ENCODE results near the gene PERM1. TPM values are rescaled to one million over a fixed set of nuclear protein-coding genes. Genes with fewer than 3 reads are reported as not detected.

Gene PERM1
- total and polyA plus RNA-seq, 2 donors (not counting 1 experiment from before 2014, with no cell fraction given) = 0.03 to 0.17 TPM

- Histone ChIP-seq H4K20me1 (ENCODE audit: control insufficient read depth, extremely low read depth, insufficient read depth, low read length) (no peaks in the 10 kb centered on the region), H3K4me1 (ENCODE audit: control insufficient read depth, extremely low read depth, insufficient read depth, low read length) (peaks cover 3% of the 10 kb centered on the region), H3K4me2 (ENCODE audit: extremely low read depth, insufficient read depth, low read length) (no peak overlapping the region), H3K36me3 (ENCODE audit: control insufficient read depth, insufficient read depth, low read length) (no peaks in the 10 kb centered on the region), H3K79me2 (ENCODE audit: control insufficient read depth, insufficient read depth, low read length) (no peaks in the 10 kb centered on the region), H2AFZ (ENCODE audit: low read length) (no peak overlapping the region), H3K4me3 (replicated peaks in 1 of 4; ENCODE audit: control extremely low read depth in 1 of 4, insufficient read depth in 1 of 4, low read depth in 3 of 4, low read length in 4 of 4) (no peak overlapping the region), H3K9me3 (ENCODE audit: control insufficient read depth, insufficient read depth, low read depth, low read length) (no peaks in the 10 kb centered on the region), H3K27ac (ENCODE audit: insufficient read depth, low read length) (no peak overlapping the region), H3K9ac (ENCODE audit: insufficient read depth, low read length) (no peak overlapping the region), H3K27me3 (ENCODE audit: control insufficient read depth, insufficient read depth, low read length) (peaks cover 8% of the 10 kb centered on the region)
- DNase-seq (ENCODE audit: low read depth in 2 of 2) = no peak
- TF ChIP-seq CTCF (conservative IDR thresholded peaks at IDR 0.05 in 1 of 2, IDR thresholded peaks at IDR 0.05 in 1 of 2; ENCODE audit: low read depth in 1 of 2, low read length in 2 of 2) = no peak
- no peak for TF ChIP-seq EZH2 (IDR thresholded peaks at IDR 0.05; ENCODE audit: low read length, missing control alignments)
These were observed 46.7 kb downstream of the PERM1 start for GRCh38 chr1:934991-935750.

- no peaks in the 10 kb centered on the region for H3K79me2 ChIP-seq (ENCODE audit: control insufficient read depth, insufficient read depth, low read length)
- no peak overlapping the region for H3K4me3 ChIP-seq (replicated peaks in 1 of 4; ENCODE audit: control extremely low read depth in 1 of 4, insufficient read depth in 1 of 4, low read depth in 3 of 4, low read length in 4 of 4)
- DNase-seq (ENCODE audit: low read depth in 2 of 2) = no peak
- no peak for TF ChIP-seq EZH2 (IDR thresholded peaks at IDR 0.05; ENCODE audit: low read length, missing control alignments)
- TF ChIP-seq CTCF (conservative IDR thresholded peaks at IDR 0.05 in 1 of 2, IDR thresholded peaks at IDR 0.05 in 1 of 2; ENCODE audit: low read depth in 1 of 2, low read length in 2 of 2) = no peak
- H3K9me3 ChIP-seq (ENCODE audit: control insufficient read depth, insufficient read depth, low read depth, low read length) = no peaks in the 10 kb centered on the region
- H3K4me1 ChIP-seq (ENCODE audit: control insufficient read depth, extremely low read depth, insufficient read depth, low read length) = no peaks in the 10 kb centered on the region
- H3K36me3 ChIP-seq (ENCODE audit: control insufficient read depth, insufficient read depth, low read length) = no peaks in the 10 kb centered on the region
- H4K20me1 ChIP-seq (ENCODE audit: control insufficient read depth, extremely low read depth, insufficient read depth, low read length) = no peaks in the 10 kb centered on the region
- peaks cover 8% of the 10 kb centered on the region for H3K27me3 ChIP-seq (ENCODE audit: control insufficient read depth, insufficient read depth, low read length)
- no peak overlapping the region for H2AFZ ChIP-seq (ENCODE audit: low read length)
- H3K27ac ChIP-seq (ENCODE audit: insufficient read depth, low read length) = no peak overlapping the region
- H3K4me2 ChIP-seq (ENCODE audit: extremely low read depth, insufficient read depth, low read length) = no peak overlapping the region
- no peak overlapping the region for H3K9ac ChIP-seq (ENCODE audit: insufficient read depth, low read length)
These were observed 48.3 kb downstream of the PERM1 start for GRCh38 chr1:933603-933940.

GRCh38 chr1:932776-933602, 48.9 kb downstream of the PERM1 start:
- Histone ChIP-seq H4K20me1 (ENCODE audit: control insufficient read depth, extremely low read depth, insufficient read depth, low read length) (no peaks in the 10 kb centered on the region), H3K4me1 (ENCODE audit: control insufficient read depth, extremely low read depth, insufficient read depth, low read length) (no peaks in the 10 kb centered on the region), H3K79me2 (ENCODE audit: control insufficient read depth, insufficient read depth, low read length) (no peaks in the 10 kb centered on the region), H2AFZ (ENCODE audit: low read length) (no peak overlapping the region), H3K9me3 (ENCODE audit: control insufficient read depth, insufficient read depth, low read depth, low read length) (no peaks in the 10 kb centered on the region), H3K4me3 (replicated peaks in 1 of 4; ENCODE audit: control extremely low read depth in 1 of 4, insufficient read depth in 1 of 4, low read depth in 3 of 4, low read length in 4 of 4) (no peak overlapping the region), H3K9ac (ENCODE audit: insufficient read depth, low read length) (no peak overlapping the region), H3K27ac (ENCODE audit: insufficient read depth, low read length) (no peak overlapping the region), H3K36me3 (ENCODE audit: control insufficient read depth, insufficient read depth, low read length) (no peaks in the 10 kb centered on the region), H3K27me3 (ENCODE audit: control insufficient read depth, insufficient read depth, low read length) (peaks cover 8% of the 10 kb centered on the region), H3K4me2 (ENCODE audit: extremely low read depth, insufficient read depth, low read length) (no peak overlapping the region)
- TF ChIP-seq CTCF (conservative IDR thresholded peaks at IDR 0.05 in 1 of 2, IDR thresholded peaks at IDR 0.05 in 1 of 2; ENCODE audit: low read depth in 1 of 2, low read length in 2 of 2) (no peak), EZH2 (IDR thresholded peaks at IDR 0.05; ENCODE audit: low read length, missing control alignments) (peak; percentile 0)
- DNase-seq (ENCODE audit: low read depth in 2 of 2) = no peak
